ENCODE data around the gene CRTC3.
"Not testable (repeated sequence)": the region's sequence is repeated elsewhere in the genome, so short reads cannot be mapped to it uniquely, and the experiment has no call there.

The CRTC3 gene

GRCh38 chr15:90629217-90629616 is 99.5 kb downstream of the CRTC3 start:
- ATAC-seq = no peak

DNA sequence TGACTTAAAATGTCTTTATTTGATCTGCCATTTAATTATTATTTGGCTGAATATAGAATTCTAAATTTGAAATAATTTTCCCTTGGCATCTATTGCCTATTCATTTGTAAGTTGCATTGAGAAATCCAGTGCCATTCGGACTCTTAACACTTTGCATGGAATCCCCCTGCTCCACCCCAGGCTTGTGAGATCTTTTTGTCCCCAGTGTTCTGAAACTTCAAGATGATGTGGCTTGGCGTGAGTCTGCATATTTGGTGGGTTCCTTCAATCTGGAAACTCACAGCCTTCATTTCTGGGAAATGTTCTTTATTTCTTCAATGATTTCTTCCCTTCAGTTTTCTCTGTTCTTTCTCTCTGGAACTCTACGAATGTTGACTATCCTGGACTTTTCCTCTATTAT is 103.6 kb downstream of the CRTC3 start:
- no peak for ATAC-seq

DNA sequence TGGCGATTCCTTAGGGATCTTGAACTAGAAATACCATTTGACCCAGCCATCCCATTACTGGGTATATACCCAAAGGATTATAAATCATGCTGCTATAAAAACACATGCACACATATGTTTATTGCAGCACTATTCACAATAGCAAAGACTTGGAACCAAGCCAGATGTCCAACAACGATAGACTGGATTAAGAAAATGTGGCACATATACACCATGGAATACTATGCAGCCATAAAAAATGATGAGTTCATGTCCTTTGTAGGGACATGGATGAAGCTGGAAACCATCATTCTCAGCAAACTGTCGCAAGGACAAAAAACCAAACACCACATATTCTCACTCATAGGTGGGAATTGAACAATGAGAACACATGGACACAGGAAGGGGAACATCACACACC is 107.3 kb downstream of the CRTC3 start:
- ATAC-seq = not testable (repeated sequence)

- no peak for ATAC-seq
These were observed 108.0 kb downstream of the CRTC3 start for GRCh38 chr15:90637693-90638092.

- no peak for ATAC-seq
These were observed 108.5 kb downstream of the CRTC3 start for GRCh38 chr15:90638201-90638691.

GRCh38 chr15:90638963-90639362 is 109.2 kb downstream of the CRTC3 start:
- ATAC-seq = no peak

GRCh38 chr15:90640862-90641261 is 111.1 kb downstream of the CRTC3 start:
- ATAC-seq = no peak

DNA sequence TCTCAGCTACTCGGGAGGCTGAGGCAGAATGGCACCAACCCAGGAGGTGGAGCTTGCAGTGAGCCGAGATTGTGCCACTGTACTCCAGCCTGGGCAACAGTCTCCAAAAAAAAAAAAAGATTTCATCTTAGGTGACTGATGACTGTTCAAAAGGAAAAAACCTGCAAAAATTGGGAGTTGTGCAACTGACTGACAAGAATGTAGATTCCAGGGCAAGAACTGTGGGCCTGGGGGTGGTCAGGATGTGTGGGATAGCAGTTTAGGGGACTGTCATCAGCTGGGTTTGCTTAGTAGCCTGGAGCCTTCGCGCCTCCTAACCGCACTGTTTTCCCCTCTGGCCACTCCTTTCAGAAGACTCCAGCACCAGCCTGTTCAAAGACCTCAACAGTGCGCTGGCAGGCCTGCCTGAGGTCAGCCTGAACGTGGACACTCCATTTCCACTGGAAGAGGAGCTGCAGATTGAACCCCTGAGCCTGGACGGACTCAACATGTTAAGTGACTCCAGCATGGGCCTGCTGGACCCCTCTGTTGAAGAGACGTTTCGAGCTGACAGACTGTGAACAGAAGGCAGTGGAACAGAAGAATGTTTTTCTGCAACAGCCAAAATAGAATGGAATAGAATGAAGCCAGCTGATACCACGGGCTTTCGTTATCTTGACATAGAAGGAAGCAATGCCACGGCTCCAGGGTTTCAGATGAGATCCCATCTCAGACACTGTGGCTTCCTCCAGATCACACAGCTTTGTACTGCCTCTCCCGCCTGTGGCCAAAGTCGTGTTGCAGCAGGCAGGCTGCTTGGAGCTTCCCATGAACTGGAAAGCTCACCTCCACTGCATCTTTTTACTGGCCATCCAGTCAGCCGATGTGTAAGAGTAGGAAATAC is 112.1 kb downstream of the CRTC3 start:
- ATAC-seq = no peak

DNA sequence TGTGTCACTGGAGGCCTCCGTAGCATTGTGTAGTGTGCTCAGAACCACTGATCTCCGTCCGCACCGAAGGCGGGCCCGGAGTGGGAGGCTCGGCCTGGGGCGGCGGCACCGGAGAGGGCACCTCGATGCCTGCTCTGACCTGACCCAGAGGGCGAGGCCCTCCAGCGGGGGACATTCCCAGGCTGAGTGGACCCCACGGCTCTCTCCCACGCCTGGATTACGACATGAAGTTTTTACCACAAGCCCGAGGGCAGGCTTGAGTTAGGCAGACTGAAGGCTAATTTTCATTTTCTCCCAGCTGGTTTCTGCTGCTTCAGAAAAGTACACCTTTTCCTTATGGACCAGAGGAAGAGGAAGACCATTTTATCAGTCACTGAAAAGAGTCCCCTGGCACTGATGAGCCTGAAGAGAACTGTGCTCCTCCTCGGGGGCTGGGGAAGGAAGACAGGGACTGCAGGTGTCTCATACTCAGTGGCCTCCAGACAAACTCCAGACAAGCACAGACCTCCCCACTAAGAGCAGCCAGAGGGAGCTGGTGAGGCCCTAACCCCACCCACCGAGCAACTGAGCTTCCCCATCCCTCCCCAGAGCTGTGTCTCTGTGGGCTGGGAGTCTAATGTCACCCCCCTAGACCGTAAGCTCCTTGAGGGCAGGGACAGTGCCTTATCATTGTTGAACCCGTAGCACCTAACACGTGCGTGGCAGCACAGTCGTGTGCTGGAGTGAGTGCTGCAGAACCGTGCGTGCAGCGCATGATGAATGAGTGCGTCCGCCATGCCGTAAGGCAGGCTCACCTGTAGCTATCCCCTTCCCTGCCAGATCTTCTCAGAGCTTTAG is 113.0 kb downstream of the CRTC3 start:
- no peak for ATAC-seq

DNA sequence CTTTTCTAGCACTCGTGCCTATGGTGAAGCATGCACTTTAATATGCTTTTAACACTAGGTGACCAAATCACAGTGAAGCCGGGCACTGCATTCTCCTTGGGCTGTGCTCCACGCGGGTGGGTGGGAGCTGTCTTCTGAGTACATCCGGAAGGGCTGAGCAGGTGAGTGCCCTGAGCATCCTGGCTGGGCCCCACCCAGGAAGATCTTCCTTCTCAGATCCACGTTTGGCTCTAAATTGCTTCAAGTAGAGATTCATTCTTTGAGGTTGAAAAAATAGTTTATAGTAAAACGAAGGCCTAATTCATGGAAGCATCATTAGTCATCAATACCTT is 113.5 kb downstream of the CRTC3 start:
- no peak for ATAC-seq

- no peak for ATAC-seq
These were observed 114.8 kb downstream of the CRTC3 start for GRCh38 chr15:90644526-90644925.

DNA sequence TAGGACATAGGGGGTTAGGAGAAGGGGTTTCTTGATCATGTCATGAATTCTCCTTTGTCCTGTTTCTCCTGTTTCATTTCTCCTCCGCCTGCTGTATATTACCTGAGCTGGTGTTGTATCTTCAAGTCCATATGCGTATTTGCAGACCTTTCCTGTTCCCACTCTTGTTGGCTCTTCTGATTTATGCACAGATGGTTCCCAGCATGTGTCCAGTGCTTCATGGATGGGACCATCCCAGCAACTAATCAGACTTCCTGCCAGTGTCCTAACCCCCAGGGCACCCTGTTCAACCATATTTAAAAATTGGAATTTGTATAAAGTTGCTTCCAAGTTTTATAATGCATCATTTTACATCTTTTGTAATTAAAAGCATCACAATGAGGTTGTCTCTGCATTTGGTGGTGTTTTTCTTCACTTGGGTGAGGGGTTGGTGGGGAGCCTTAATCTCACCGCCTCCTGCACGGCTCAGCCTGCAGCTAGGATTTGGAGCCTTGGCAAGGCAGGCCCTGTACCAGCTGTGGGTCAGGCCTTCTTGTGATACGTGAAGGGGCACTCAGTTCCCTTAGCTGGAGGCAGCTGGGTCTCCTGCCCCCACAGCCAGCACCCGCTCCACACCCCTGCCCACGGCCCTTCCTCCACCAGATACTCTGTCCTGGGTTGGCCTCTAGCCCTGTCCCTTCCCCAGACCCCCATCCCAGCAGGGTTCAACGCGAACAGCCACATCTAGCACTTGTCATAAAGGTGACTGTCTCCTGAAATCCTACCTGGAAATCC is 115.4 kb downstream of the CRTC3 start:
- no peak for ATAC-seq

DNA sequence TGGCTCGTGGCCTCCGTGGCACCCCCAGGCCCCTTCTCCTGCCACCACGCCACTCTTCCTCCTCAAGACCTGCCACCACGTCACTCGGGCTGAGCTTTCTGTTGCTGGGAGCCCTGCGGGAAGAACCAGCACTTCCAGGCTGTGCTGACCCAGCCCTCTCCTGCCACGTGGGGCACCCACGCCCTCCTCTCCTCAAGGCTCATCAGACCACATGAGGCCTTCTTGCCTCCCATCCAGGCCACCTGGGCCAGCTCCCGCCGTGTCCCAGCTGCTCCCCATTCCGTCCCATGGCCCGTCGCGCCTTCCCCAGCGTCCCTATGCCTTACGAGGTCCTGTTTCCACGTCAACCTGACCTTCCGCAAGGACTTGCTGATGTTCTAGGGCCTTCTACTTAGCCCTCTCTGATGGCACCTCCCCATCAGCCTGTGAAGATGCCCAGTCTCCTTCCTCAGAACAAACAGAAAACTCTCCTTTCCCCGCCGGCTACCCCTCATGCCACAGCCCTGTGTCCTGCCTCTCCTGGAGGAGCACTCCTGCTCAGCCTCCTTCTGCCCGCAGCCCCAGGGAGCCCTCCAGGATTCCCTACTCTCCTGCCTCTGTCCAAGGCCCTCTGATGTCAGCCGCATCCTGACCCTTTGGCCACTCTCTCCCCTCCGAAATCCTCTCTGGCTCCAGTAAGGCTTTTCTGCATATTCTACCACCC is 116.3 kb downstream of the CRTC3 start:
- ATAC-seq = no peak

DNA sequence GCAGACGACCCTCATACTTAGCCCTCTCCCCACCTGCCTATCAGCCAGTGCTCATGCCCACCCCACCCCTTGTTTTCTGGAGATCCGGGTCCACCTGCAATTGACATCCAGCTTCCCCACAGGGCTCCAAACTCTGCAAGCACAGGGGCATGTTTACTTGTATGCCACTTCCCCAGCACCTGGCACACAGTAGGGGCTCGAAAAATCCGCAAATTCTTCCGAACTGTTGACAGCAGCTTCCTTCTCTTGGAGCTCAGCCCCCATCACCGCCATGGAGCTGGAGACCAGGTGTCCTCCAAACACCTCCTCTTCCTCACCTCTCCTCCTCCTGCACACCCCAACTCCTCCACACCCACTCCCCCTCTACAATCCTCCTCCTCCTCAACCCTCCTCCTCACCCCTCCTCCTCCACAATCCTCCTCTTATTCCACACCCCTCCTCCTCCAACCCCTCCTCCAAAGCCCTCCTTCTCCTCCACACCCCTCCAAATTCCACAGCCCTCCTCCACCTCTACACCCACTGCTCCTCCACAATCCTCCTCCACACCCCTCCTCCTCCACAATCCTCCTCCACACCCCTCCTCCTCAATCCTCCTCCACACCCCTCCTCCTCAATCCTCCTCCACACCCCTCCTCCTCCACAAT is 117.1 kb downstream of the CRTC3 start:
- no peak for ATAC-seq

DNA sequence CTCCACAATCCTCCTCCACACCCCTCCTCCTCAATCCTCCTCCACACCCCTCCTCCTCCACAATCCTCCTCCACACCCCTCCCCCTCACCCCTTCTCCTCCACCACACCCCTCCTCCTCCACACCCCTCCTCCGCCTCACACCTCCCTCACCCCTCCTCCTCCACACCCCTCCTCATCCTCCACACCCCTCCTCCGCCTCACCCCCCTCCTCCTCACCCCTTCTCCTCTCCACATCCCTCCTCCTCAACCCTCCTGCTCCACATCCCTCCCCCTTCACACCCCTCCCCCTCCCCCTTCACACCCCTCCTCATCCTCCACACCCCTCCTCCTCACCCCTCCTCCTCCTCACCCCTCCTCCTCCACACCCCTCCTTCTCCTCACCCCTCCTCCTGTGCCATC is 117.6 kb downstream of the CRTC3 start:
- ATAC-seq = no peak

DNA sequence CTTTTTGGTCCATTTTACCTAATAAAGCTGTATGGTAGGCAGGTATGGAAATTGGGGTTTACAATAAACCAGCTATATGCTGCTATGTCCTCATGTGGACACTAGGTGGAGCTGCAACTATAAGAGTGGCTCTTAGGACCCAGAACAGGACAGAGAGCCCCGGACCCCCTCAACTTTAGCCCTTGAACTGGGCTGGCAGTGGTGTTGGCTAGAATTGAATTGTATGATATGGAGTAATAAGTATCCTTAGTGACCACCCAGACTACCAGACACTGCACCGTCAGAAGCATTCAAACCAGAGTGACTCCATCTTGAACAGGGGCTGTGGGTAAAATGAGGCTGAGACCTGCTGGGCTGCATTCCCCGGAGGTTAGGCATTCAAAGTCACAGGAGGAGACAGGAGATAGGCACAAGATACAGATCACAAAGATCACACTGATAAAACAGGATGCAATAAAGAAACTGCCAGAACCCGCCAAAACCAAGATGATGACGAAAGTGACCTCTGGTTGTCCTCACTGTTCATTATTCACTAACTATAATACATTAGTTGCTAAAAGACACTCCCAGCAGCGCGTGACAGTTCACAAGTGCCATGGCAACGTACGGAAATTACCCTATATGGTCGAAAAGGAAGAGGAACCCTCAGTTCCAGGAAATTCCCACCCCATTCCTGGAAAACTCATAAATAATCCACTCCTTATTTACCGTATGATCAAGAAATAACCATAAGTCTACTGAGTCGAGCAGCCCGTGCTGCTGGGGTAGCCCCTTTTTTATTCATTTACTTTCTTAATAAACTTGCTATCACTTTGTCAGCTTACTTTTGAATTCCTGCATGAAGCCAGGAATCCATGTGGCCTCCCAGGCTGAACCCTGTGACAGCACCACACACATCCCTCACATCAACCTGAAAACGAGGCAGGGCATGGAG is 118.7 kb downstream of the CRTC3 start:
- peak; percentile 91 to 93 for ATAC-seq

GRCh38 chr15:90650117-90650955 is 120.6 kb downstream of the CRTC3 start:
- ATAC-seq = no peak

DNA sequence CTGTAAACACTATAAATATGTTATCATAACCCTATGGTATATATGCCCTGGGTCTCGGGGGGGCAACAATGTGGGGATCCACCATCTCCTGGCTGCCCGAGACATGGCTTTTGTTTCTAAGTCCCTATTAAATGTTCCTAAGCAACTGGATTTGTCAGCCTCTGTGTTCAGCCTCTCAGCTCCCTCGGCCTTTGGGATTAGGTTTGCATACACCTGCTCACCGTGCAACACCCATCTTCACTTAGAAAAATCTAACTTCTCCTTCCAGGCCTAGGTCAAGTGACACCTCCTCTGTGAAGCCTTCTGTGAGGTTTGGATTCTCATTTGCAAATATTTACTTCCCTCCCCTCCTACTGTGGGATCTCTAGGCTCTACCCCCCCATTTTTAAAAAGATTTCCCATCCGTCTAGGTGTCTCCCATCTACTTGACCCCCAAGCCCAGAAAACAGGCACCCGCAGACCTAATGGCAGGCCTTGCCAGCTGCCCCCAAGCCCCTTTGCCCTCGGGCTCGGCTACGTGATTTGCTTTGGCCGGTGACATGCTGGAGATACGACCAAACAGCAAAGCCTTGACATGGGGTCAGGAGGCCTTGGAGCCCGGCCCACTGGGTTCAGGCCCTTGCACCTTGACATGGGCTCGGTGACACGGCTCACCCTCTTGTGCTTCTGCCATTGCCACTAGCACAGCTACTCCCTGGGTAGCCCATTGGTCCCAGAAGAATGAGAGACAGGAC is 121.4 kb downstream of the CRTC3 start:
- ATAC-seq = no peak

Data from activated CD4-positive, CD25-positive, alpha-beta regulatory T cell treated with anti-CD3 and anti-CD28 coated beads, Interleukin-2, amount 50 U/mL, for 24 hours (primary cell).